ENCODE data around the gene HCN2. TPM values are rescaled to one million over a fixed set of nuclear protein-coding genes. Genes with fewer than 3 reads are reported as not detected.
"Not testable (repeated sequence)": the region's sequence is repeated elsewhere in the genome, so short reads cannot be mapped to it uniquely, and the experiment has no call there.

The HCN2 gene
- total and polyA plus RNA-seq, 3 donors from 2014 or later, result 5.5 to 12.4 (median 6.6) TPM

- H3K4me3 ChIP-seq; intact Hi-C loops (cut with DNase I; ENCODE audit: low total_unique reads); DNase-seq; H3K27ac ChIP-seq; H3K36me3 ChIP-seq (ENCODE audit: low read depth, missing control alignments); H3K4me1 ChIP-seq; H3K9me3 ChIP-seq; H3K27me3 ChIP-seq: not testable (repeated sequence)
- WGBS, 2 donors, result 76 to 79% methylated on average over 2 to 31 of the region's 34 CpGs
- peak in 1 of 3 experiments; percentile 17 for TF ChIP-seq CTCF (IDR thresholded peaks at IDR 0.05)
Measured at GRCh38 chr19:605061-605971, 15.6 kb downstream of the HCN2 start.

- Histone ChIP-seq H3K27me3 (no peaks in the 10 kb centered on the region), H3K9me3 (no peaks in the 10 kb centered on the region), H3K27ac (no peak overlapping the region), H3K4me1 (peaks cover 17% of the 10 kb centered on the region), H3K36me3 (ENCODE audit: low read depth, missing control alignments) (no peaks in the 10 kb centered on the region), H3K4me3 (no peak overlapping the region)
- no peak for DNase-seq
- 80 to 87% methylated on average over 18 to 30 of the region's 30 CpGs for WGBS, 2 donors
- TF ChIP-seq CTCF (IDR thresholded peaks at IDR 0.05), result no peak
- no peak for TF ChIP-seq POLR2A (IDR thresholded peaks at IDR 0.05)
- intact Hi-C loops (cut with DNase I; ENCODE audit: low total_unique reads), result no loop called here
Measured at GRCh38 chr19:607301-608154, 17.8 kb downstream of the HCN2 start.

GRCh38 chr19:608155-609003 lies 18.7 kb downstream of the HCN2 start:
- no peak overlapping the region for H3K27ac ChIP-seq
- H3K36me3 ChIP-seq (ENCODE audit: low read depth, missing control alignments), result no peaks in the 10 kb centered on the region
- intact Hi-C loops (cut with DNase I; ENCODE audit: low total_unique reads), result no loop called here
- no peak for TF ChIP-seq CTCF (IDR thresholded peaks at IDR 0.05)
- TF ChIP-seq POLR2A (IDR thresholded peaks at IDR 0.05), result no peak
- no peaks in the 10 kb centered on the region for H3K27me3 ChIP-seq
- H3K4me1 ChIP-seq, result peaks cover 17% of the 10 kb centered on the region
- 82 to 86% methylated on average over 18 to 30 of the region's 30 CpGs for WGBS, 2 donors
- no peak overlapping the region for H3K4me3 ChIP-seq
- no peaks in the 10 kb centered on the region for H3K9me3 ChIP-seq
- no peak for DNase-seq

- intact Hi-C loops (cut with DNase I; ENCODE audit: low total_unique reads), result no loop called here
Measured at GRCh38 chr19:609004-609346, 19.3 kb downstream of the HCN2 start.

More at GRCh38 chr19:609004-609346, 19.3 kb downstream of the HCN2 start:
- DNase-seq, result no peak
- WGBS, 2 donors, result 88% methylated on average over 22 of the region's 22 CpGs; no CpG with 5 or more reads in 1 of the 2 donors
- TF ChIP-seq CTCF (IDR thresholded peaks at IDR 0.05) (no peak), POLR2A (IDR thresholded peaks at IDR 0.05) (no peak)
- Histone ChIP-seq H3K27me3 (no peaks in the 10 kb centered on the region), H3K4me3 (no peak overlapping the region), H3K27ac (no peak overlapping the region), H3K9me3 (no peaks in the 10 kb centered on the region), H3K4me1 (peaks cover 17% of the 10 kb centered on the region), H3K36me3 (ENCODE audit: low read depth, missing control alignments) (no peaks in the 10 kb centered on the region)
